ENCODE measurements around the gene LRP1. TPM values are rescaled to one million over a fixed set of nuclear protein-coding genes. Genes with fewer than 3 reads are reported as not detected.
A peak's percentile ranks its signal among the peaks of the same experiment; 100 is the strongest.
"Not testable (repeated sequence)": the region's sequence is repeated elsewhere in the genome, so short reads cannot be mapped to it uniquely, and the experiment has no call there.

Gene LRP1
- total and polyA plus RNA-seq, 4 donors: 36.8 to 992 (median 370) TPM

DNA sequence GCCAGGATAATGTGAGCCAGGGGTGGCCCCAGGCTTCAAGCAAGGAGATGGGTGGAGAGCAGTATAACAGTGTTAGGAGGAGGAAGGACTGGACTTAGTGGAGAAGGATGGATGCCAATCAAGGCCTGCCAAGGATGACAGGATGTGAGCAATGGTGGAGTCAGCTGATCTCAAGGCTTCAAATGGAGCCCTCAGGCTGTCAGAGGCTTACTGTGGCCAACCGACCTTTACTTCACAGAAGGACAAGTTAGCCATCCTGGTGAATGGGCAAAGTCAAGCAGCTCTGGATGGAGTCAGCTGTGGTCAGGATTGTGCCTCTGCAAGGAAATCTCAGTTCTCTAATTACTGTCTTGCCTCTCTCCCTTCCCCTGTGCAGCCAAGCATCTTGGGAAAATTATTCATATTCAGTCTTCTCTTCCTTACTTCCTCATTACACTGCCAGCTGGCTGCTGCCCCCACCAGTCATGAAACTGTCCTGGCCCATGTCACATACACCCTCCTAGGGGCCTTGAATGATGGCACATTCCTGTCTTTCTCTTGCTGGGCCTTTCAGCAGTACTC is 9.5 kb upstream of the LRP1 start:
- no peak overlapping the region for H3K4me3 ChIP-seq (ENCODE audit: low read length in 2 of 2)
- intact Hi-C loops (cut with DNase I): no loop called here
- WGBS, 2 donors: 80 to 93% methylated on average over 1 of the region's 1 CpG
- no peaks in the 10 kb centered on the region for H3K27me3 ChIP-seq (ENCODE audit: control insufficient read depth in 1 of 2, insufficient read depth in 2 of 2, low read length in 1 of 2)
- H3K9me3 ChIP-seq (ENCODE audit: control insufficient read depth, low read length): no peaks in the 10 kb centered on the region
- no peaks in the 10 kb centered on the region for H3K4me1 ChIP-seq (ENCODE audit: control insufficient read depth in 1 of 2, insufficient read depth in 2 of 2, low read length in 2 of 2)
- no peak overlapping the region for H3K27ac ChIP-seq (ENCODE audit: low read depth in 1 of 2, low read length in 2 of 2)
- no peak for DNase-seq
- peak; percentile 37 for ATAC-seq (ENCODE audit: low FRiP score)
- H3K36me3 ChIP-seq (ENCODE audit: control insufficient read depth in 1 of 2, insufficient read depth in 2 of 2, low read length in 1 of 2): no peaks in the 10 kb centered on the region

DNA sequence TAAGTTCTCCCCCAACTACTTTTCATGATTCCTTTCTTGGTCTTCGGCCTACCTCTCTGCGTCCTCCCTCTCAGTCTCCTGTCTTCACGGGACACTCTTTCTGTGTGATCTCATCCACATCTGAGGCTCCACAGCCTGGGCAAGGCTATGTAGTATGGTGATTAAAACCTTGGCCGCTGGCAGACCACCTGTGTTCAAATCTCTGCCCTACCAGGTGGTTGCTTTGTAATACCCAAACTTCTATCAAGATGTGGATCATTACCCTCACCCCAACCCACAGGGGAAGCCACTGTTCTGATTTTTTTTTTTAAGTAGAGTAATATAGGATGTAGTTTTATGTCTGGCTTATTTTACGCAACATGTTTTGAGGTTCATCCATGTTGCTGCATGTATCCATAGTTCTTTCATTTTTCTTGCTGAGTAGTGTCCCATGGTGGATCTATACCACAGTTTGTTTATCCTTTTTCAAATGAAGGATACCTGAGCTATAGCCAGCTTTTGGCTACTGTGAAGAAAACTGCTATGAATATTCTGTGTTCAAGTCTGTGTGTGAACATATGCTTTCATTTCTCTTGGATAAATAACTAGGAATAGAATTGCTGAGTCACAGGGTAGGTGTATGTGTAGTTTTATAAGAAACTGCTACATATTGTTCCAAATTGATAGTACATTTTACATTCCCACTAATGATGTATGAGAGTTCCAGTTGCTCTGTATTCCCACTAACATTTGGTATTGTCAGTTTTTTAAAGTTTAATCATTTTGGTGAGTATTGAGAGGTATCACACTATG is 8.8 kb upstream of the LRP1 start:
- WGBS, 2 donors: 91 to 92% methylated on average over 5 of the region's 5 CpGs

DNA sequence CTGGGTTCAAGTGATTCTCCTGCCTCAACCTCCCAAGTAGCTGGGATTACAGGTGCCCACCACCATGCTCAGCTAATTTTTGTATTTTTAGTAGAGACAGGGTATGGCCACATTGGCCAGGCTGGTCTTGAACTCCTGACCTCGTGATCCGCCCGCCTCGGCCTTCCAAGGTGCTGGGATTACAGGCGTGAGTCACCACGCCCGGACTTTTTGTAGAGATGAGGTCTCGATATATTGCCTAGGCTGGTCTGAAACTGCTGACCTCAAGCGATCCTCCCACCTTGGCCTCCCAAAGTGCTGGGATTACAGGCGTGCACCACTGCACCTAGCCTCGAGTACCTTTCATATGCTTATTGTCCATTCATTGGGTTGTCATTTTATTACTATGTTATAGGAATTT is 7.6 kb upstream of the LRP1 start:
- H3K36me3 ChIP-seq (ENCODE audit: control insufficient read depth in 1 of 2, insufficient read depth in 2 of 2, low read length in 1 of 2); intact Hi-C loops (cut with DNase I); H3K4me3 ChIP-seq (ENCODE audit: low read length in 2 of 2); DNase-seq; H3K27ac ChIP-seq (ENCODE audit: low read depth in 1 of 2, low read length in 2 of 2); ATAC-seq (ENCODE audit: low FRiP score); H3K4me1 ChIP-seq (ENCODE audit: control insufficient read depth in 1 of 2, insufficient read depth in 2 of 2, low read length in 2 of 2); H3K27me3 ChIP-seq (ENCODE audit: control insufficient read depth in 1 of 2, insufficient read depth in 2 of 2, low read length in 1 of 2); H3K9me3 ChIP-seq (ENCODE audit: control insufficient read depth, low read length): not testable (repeated sequence)
- WGBS, 2 donors: 95 to 97% methylated on average over 11 of the region's 11 CpGs

More for the DNA sequence above, 8.8 kb upstream of the LRP1 start:
- DNase-seq: no peak
- Histone ChIP-seq H3K4me3 (ENCODE audit: low read length in 2 of 2) (no peak overlapping the region), H3K36me3 (ENCODE audit: control insufficient read depth in 1 of 2, insufficient read depth in 2 of 2, low read length in 1 of 2) (no peaks in the 10 kb centered on the region), H3K9me3 (ENCODE audit: control insufficient read depth, low read length) (no peaks in the 10 kb centered on the region), H3K27me3 (ENCODE audit: control insufficient read depth in 1 of 2, insufficient read depth in 2 of 2, low read length in 1 of 2) (no peaks in the 10 kb centered on the region), H3K4me1 (ENCODE audit: control insufficient read depth in 1 of 2, insufficient read depth in 2 of 2, low read length in 2 of 2) (no peaks in the 10 kb centered on the region), H3K27ac (ENCODE audit: low read depth in 1 of 2, low read length in 2 of 2) (no peak overlapping the region)
- intact Hi-C loops (cut with DNase I): no loop called here
- no peak for ATAC-seq (ENCODE audit: low FRiP score)

DNA sequence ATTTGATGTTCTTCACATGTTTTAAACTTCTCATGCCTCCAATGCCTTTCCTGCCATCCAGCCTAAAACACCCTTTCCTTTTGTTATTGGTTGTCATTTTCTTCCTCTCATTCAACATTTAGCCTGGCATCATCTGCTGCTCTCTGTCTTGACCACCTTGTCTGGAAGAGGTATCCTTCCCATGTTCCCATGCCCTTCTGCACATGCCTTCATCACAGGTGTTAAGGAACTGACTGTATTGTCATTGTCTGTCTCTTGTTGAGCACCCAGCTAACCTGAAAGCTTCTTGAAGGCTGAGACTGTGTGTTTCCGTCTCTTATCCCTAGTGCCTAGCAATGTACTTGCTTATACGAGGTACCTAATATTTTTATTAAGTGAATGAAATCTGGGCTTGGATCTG is 4.5 kb upstream of the LRP1 start:
- DNase-seq (no peak), ATAC-seq (ENCODE audit: low FRiP score) (no peak)
- Histone ChIP-seq H3K4me1 (ENCODE audit: control insufficient read depth in 1 of 2, insufficient read depth in 2 of 2, low read length in 2 of 2) (no peaks in the 10 kb centered on the region), H3K36me3 (ENCODE audit: control insufficient read depth in 1 of 2, insufficient read depth in 2 of 2, low read length in 1 of 2) (no peaks in the 10 kb centered on the region), H3K27me3 (ENCODE audit: control insufficient read depth in 1 of 2, insufficient read depth in 2 of 2, low read length in 1 of 2) (no peaks in the 10 kb centered on the region), H3K27ac (ENCODE audit: low read depth in 1 of 2, low read length in 2 of 2) (no peak overlapping the region), H3K9me3 (ENCODE audit: control insufficient read depth, low read length) (no peaks in the 10 kb centered on the region), H3K4me3 (ENCODE audit: low read length in 2 of 2) (no peak overlapping the region)
- intact Hi-C loops (cut with DNase I): loop anchor here (2.0 kb wide), 3 partner anchors 51 to 59 kb away; no protein-coding TSS in a partner anchor
- WGBS, 2 donors: 26 to 28% methylated on average over 2 of the region's 2 CpGs

DNA sequence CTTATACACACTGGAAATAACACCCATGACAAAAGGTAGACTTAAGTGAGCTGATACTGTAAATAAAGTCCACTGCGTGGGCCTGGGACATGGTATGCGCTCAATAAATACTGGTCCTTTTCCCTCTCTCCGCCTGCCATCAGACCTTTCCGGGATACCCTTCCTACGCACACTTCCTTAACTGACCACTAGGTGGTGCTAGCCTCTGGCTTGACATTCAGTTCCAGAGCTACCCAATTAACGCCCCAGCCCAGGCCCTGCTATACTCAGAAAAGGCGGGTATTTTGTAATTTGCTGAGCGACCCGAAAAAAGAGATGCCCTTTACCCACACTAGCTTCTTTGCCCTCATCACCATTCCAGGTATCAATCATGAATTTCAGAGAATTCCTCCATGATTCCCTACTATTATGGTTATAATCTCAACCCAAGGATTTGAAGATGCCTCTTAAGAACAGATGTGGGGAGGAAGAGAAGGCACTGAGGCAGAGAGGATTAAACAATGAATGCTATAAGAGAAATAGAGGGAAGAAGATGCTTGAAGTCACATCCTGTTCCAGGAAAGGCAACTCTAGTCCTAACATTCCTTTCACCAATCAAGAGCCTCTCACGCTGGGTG is 3.9 kb upstream of the LRP1 start:
- intact Hi-C loops (cut with DNase I): loop anchor here (2.0 kb wide), 3 partner anchors 50 to 58 kb away; no protein-coding TSS in a partner anchor
- DNase-seq: peak in 1 of 2 donors; percentile 73
- H3K4me3 ChIP-seq (ENCODE audit: low read length in 2 of 2): no peak overlapping the region
- no peaks in the 10 kb centered on the region for H3K36me3 ChIP-seq (ENCODE audit: control insufficient read depth in 1 of 2, insufficient read depth in 2 of 2, low read length in 1 of 2)
- H3K27ac ChIP-seq (ENCODE audit: low read depth in 1 of 2, low read length in 2 of 2): no peak overlapping the region
- 13 to 14% methylated on average over 10 of the region's 10 CpGs for WGBS, 2 donors
- H3K4me1 ChIP-seq (ENCODE audit: control insufficient read depth in 1 of 2, insufficient read depth in 2 of 2, low read length in 2 of 2): no peaks in the 10 kb centered on the region
- ATAC-seq (ENCODE audit: low FRiP score): peak; percentile 76
- H3K9me3 ChIP-seq (ENCODE audit: control insufficient read depth, low read length): no peaks in the 10 kb centered on the region
- no peaks in the 10 kb centered on the region for H3K27me3 ChIP-seq (ENCODE audit: control insufficient read depth in 1 of 2, insufficient read depth in 2 of 2, low read length in 1 of 2)

DNA sequence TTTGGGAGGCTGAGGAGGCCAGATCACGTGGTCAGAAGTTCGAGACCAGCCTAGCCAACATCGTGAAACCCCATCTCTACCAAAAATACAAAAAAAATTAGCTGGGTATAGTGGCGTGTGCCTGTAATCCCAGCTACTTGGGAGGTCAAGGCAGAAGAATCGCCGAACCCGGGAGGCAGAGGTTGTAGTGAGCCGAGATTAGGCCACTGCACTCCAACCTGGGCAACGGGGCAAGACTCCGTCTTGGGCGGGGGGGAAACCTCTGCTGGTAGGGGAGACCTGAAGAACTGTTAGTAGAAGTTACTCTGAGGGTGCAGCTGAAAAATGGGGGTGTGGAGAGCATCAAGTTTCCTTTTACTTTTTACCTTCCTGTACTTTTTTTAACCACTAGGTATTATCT is 2.2 kb upstream of the LRP1 start:
- WGBS, 2 donors: 94% methylated on average over 11 of the region's 11 CpGs
- no peaks in the 10 kb centered on the region for H3K9me3 ChIP-seq (ENCODE audit: control insufficient read depth, low read length)
- intact Hi-C loops (cut with DNase I): no loop called here

DNA sequence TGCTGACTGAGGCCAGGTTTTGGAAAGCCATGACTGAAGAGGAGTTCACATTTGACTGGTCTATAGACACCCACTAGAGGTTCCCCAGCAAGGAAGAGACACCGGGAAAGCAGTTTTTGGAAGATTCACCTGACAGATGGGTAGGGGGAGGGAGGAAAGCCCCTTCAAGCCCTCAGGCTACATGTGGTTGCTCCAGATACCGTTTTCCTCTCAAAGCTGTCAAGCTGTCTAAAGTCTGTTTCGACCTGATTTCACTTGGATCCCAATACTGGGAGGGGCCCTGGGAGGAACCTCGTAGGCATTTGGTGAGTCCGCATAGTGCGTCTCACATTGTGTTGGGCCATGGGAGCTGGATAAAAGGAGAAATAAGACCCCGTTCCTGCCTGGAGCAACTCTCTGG is 1.7 kb upstream of the LRP1 start:
- Histone ChIP-seq H3K36me3 (ENCODE audit: control insufficient read depth in 1 of 2, insufficient read depth in 2 of 2, low read length in 1 of 2) (no peaks in the 10 kb centered on the region), H3K9me3 (ENCODE audit: control insufficient read depth, low read length) (no peaks in the 10 kb centered on the region), H3K27me3 (ENCODE audit: control insufficient read depth in 1 of 2, insufficient read depth in 2 of 2, low read length in 1 of 2) (no peaks in the 10 kb centered on the region), H3K4me1 (ENCODE audit: control insufficient read depth in 1 of 2, insufficient read depth in 2 of 2, low read length in 2 of 2) (peaks cover 2 to 4% of the 10 kb centered on the region in 2 donors), H3K27ac (ENCODE audit: low read depth in 1 of 2, low read length in 2 of 2) (peak overlapping the region in 1 of 2 donors; percentile 13), H3K4me3 (ENCODE audit: low read length in 2 of 2) (no peak overlapping the region)
- DNase-seq (no peak), ATAC-seq (ENCODE audit: low FRiP score) (no peak)
- 43 to 46% methylated on average over 7 of the region's 7 CpGs for WGBS, 2 donors
- intact Hi-C loops (cut with DNase I): no loop called here

More for the DNA sequence above, 2.2 kb upstream of the LRP1 start:
- Histone ChIP-seq H3K4me3 (ENCODE audit: low read length in 2 of 2) (no peak overlapping the region), H3K27me3 (ENCODE audit: control insufficient read depth in 1 of 2, insufficient read depth in 2 of 2, low read length in 1 of 2) (no peaks in the 10 kb centered on the region), H3K27ac (ENCODE audit: low read depth in 1 of 2, low read length in 2 of 2) (no peak overlapping the region), H3K4me1 (ENCODE audit: control insufficient read depth in 1 of 2, insufficient read depth in 2 of 2, low read length in 2 of 2) (peaks cover 2 to 4% of the 10 kb centered on the region in 2 donors), H3K36me3 (ENCODE audit: control insufficient read depth in 1 of 2, insufficient read depth in 2 of 2, low read length in 1 of 2) (no peaks in the 10 kb centered on the region)
- DNase-seq (no peak), ATAC-seq (ENCODE audit: low FRiP score) (no peak)

DNA sequence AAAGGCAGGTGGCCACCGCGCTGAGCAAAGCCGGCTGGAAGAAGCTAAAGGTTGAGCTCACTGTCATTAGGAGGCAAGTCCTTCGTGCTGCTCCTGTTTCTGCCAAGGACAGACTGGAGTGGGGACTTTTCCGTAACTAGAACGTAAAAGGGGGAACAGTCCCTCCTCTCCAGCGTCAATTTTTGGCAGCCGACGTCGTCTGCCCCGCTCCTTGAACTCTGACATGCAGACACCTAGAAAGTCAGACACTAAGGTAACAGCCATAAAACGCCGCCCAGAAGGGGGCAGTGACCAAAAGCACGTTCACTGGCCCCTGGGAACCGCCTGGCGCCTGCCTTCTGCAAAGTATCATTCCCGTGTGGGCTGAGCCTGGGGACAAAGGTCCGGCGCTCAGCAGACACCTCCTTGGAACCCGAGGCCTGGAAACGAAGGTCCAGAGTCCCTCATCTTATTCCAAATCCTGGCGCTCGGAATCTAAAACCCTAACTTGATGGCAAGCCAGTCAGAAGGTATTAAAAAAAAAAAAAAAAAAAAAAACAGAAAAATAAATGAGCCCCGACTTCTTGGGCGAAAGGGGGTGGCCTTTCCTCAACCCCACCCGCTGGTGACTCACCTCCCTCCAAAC is 1.1 kb upstream of the LRP1 start:
- H3K4me1 ChIP-seq (ENCODE audit: control insufficient read depth in 1 of 2, insufficient read depth in 2 of 2, low read length in 2 of 2): peaks cover 4% of the 10 kb centered on the region in 2 donors
- peak overlapping the region in 1 of 2 donors; percentile 23 for H3K27ac ChIP-seq (ENCODE audit: low read depth in 1 of 2, low read length in 2 of 2)
- ATAC-seq (ENCODE audit: low FRiP score): peak; percentile 55
- H3K4me3 ChIP-seq (ENCODE audit: low read length in 2 of 2): peak overlapping the region; percentile 55 to 94
- H3K27me3 ChIP-seq (ENCODE audit: control insufficient read depth in 1 of 2, insufficient read depth in 2 of 2, low read length in 1 of 2): no peaks in the 10 kb centered on the region
- intact Hi-C loops (cut with DNase I): no loop called here
- WGBS, 2 donors: 2 to 3% methylated on average over 26 of the region's 26 CpGs
- DNase-seq: peak; percentile 88 to 89
- no peaks in the 10 kb centered on the region for H3K9me3 ChIP-seq (ENCODE audit: control insufficient read depth, low read length)
- H3K36me3 ChIP-seq (ENCODE audit: control insufficient read depth in 1 of 2, insufficient read depth in 2 of 2, low read length in 1 of 2): no peaks in the 10 kb centered on the region
